Endothelial cell of umbilical vein (primary cell): ENCODE data around the gene ZNF777.

Experiments used
- POLR2A ChIP-seq: IDR thresholded peaks from 2 replicates; pipeline ENCODE4 v1.6.1; 2012; ENCODE audit warnings: low read depth, mild to moderate bottlenecking, control low read depth, low read length
- TF ChIP-seq, protein P1 (sequence below), 2 donors: IDR thresholded peaks; 1 replicate in 1 of 2; 2 replicates in 1 of 2; pipeline ENCODE4 v1.5.1; 2011; ENCODE audit warnings: low read length in 2 of 2, mild to moderate bottlenecking in 2 of 2, moderate library complexity in 2 of 2, control low read depth in 1 of 2, inconsistent platforms in 1 of 2, low read depth in 1 of 2; ENCODE audit not compliant: insufficient read depth in 1 of 2; ENCODE audit errors: extremely low read depth in 1 of 2

DNA sequence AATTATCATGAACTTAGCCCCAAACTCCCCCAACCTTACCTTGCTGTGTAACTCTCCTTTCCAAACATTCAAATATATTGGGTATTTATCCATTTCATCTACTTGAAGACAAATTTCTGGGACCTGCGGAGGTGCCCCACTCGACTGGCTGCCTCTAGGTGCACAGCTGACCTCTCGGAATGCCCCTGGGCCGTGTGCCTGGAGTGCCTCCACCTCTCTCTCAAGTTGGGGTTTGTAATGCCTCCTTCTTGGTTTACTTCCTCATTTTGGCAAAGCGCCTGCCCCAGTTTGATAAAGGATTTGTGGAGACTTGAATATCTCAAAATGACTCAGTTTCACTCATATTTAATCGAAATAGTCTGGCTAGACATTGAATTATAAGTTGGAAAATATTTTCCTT lies 16.6 kb downstream of the ZNF777 start:
- no peak for TF ChIP-seq POLR2A
- TF ChIP-seq, protein P1, sequence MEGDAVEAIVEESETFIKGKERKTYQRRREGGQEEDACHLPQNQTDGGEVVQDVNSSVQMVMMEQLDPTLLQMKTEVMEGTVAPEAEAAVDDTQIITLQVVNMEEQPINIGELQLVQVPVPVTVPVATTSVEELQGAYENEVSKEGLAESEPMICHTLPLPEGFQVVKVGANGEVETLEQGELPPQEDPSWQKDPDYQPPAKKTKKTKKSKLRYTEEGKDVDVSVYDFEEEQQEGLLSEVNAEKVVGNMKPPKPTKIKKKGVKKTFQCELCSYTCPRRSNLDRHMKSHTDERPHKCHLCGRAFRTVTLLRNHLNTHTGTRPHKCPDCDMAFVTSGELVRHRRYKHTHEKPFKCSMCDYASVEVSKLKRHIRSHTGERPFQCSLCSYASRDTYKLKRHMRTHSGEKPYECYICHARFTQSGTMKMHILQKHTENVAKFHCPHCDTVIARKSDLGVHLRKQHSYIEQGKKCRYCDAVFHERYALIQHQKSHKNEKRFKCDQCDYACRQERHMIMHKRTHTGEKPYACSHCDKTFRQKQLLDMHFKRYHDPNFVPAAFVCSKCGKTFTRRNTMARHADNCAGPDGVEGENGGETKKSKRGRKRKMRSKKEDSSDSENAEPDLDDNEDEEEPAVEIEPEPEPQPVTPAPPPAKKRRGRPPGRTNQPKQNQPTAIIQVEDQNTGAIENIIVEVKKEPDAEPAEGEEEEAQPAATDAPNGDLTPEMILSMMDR (IDR thresholded peaks at IDR 0.05; ENCODE audit: extremely low read depth in 1 of 2, insufficient read depth in 1 of 2, low read depth in 1 of 2, low read length in 2 of 2) = no peak
